Activated CD4-positive, alpha-beta T cell treated with anti-CD3 and anti-CD28 coated beads, Interleukin-2, amount 10 ng/mL, durations not matched to agents 7 days and 5 days (primary cell): ENCODE data around the gene NT5C1B. TPM values are rescaled to one million over a fixed set of nuclear protein-coding genes. Genes with fewer than 3 reads are reported as not detected.

Experiments
- CTCF ChIA-PET: fragments of 350-600 bp; sonication (Branson Sonifier 250); formaldehyde crosslinking; loops from one replicate; lab custom pipeline; 2021; ENCODE audit warnings: antibody characterized with exemption; lab: Charles Lee
- POLR2A ChIA-PET: fragments of 350-600 bp; sonication (Branson Sonifier 250); formaldehyde crosslinking; loops from one replicate; lab custom pipeline; 2021; ENCODE audit warnings: antibody characterized with exemption; lab: Charles Lee
- DNase-seq: peaks from one replicate; pipeline ENCODE4 v3.0.0-alpha.2; 2020
- H3K27ac Mint-ChIP-seq: one replicate; pipeline ENCODE4 v1.8.0; 2021; ENCODE audit warnings: mild to moderate bottlenecking, moderate library complexity, mixed read lengths
- H3K27me3 Mint-ChIP-seq: one replicate; pipeline ENCODE4 v1.8.0; 2021; ENCODE audit warnings: mixed read lengths
- H3K36me3 Mint-ChIP-seq: one replicate; pipeline ENCODE4 v1.8.0; 2021; ENCODE audit warnings: low read depth, mixed read lengths
- H3K4me1 Mint-ChIP-seq: one replicate; pipeline ENCODE4 v1.8.0; 2021; ENCODE audit warnings: mixed read lengths
- H3K4me3 Mint-ChIP-seq: one replicate; pipeline ENCODE4 v1.8.0; 2021; ENCODE audit warnings: mild to moderate bottlenecking, moderate library complexity, mixed read lengths
- H3K9me3 Mint-ChIP-seq: one replicate; pipeline ENCODE4 v1.8.0; 2021; ENCODE audit warnings: mixed read lengths
- total RNA-seq, 2 experiments: library from RNA; stranded (reverse); gene quantifications; one replicate each; pipeline ENCODE4 v1.2.3, GENCODE V29; 2021

Gene NT5C1B
- total RNA-seq, 2 experiments from 2014 or later = not detected

- H3K27ac Mint-ChIP-seq = peak overlapping the region; percentile 97
- ChIA-PET CTCF (interaction anchor here (0.6 to 1.7 kb wide), 5 partner anchors 10 to 1807 kb away, joined by 3 to 5 read pairs (median 4); no protein-coding TSS in a partner anchor), POLR2A (interaction anchor here (0.6 to 0.7 kb wide), 2 partner anchors 806 to 1314 kb away, joined by 3 to 4 read pairs; partner anchors contain the start of gene GEN1)
- no peaks in the 10 kb centered on the region for H3K9me3 Mint-ChIP-seq
- H3K27me3 Mint-ChIP-seq = no peaks in the 10 kb centered on the region
- no peak for DNase-seq
- H3K4me3 Mint-ChIP-seq = peak overlapping the region; percentile 89
- H3K36me3 Mint-ChIP-seq = peaks cover 37% of the 10 kb centered on the region
- peaks cover 36% of the 10 kb centered on the region for H3K4me1 Mint-ChIP-seq
Observed at GRCh38 chr2:18559531-18560030, 29.8 kb downstream of the NT5C1B start.

GRCh38 chr2:18558458-18558857, 30.9 kb downstream of the NT5C1B start:
- no peak for DNase-seq
- H3K9me3 Mint-ChIP-seq = no peaks in the 10 kb centered on the region
- H3K4me1 Mint-ChIP-seq = peaks cover 39% of the 10 kb centered on the region
- peak overlapping the region; percentile 16 for H3K27ac Mint-ChIP-seq
- H3K36me3 Mint-ChIP-seq = peaks cover 41% of the 10 kb centered on the region
- H3K27me3 Mint-ChIP-seq = no peaks in the 10 kb centered on the region
- ChIA-PET POLR2A (no interaction called here), CTCF (interaction anchor here (1.0 to 1.5 kb wide), 2 partner anchors 10 to 30 kb away, joined by 4 to 6 read pairs; no protein-coding TSS in a partner anchor)
- no peak overlapping the region for H3K4me3 Mint-ChIP-seq

GRCh38 chr2:18557121-18557520, 32.2 kb downstream of the NT5C1B start:
- no peak for DNase-seq
- ChIA-PET POLR2A (no interaction called here), CTCF (no interaction called here)
- no peak overlapping the region for H3K4me3 Mint-ChIP-seq
- H3K27me3 Mint-ChIP-seq = no peaks in the 10 kb centered on the region
- H3K27ac Mint-ChIP-seq = no peak overlapping the region
- no peaks in the 10 kb centered on the region for H3K9me3 Mint-ChIP-seq
- peaks cover 39% of the 10 kb centered on the region for H3K4me1 Mint-ChIP-seq
- peaks cover 47% of the 10 kb centered on the region for H3K36me3 Mint-ChIP-seq

GRCh38 chr2:18552351-18553077, 36.9 kb downstream of the NT5C1B start:
- Mint-ChIP-seq H3K9me3 (no peaks in the 10 kb centered on the region), H3K36me3 (peaks cover 38% of the 10 kb centered on the region), H3K27ac (no peak overlapping the region), H3K4me3 (no peak overlapping the region), H3K4me1 (peaks cover 8% of the 10 kb centered on the region), H3K27me3 (no peaks in the 10 kb centered on the region)
- ChIA-PET CTCF (interaction anchor here (0.5 kb wide), 1 partner anchor 132 kb away, joined by 3 read pairs; no protein-coding TSS in a partner anchor), POLR2A (no interaction called here)
- no peak for DNase-seq

GRCh38 chr2:18551623-18552022, 37.7 kb downstream of the NT5C1B start:
- Mint-ChIP-seq H3K4me1 (peaks cover 12% of the 10 kb centered on the region), H3K9me3 (no peaks in the 10 kb centered on the region), H3K27ac (no peak overlapping the region), H3K27me3 (no peaks in the 10 kb centered on the region), H3K4me3 (no peak overlapping the region), H3K36me3 (peaks cover 31% of the 10 kb centered on the region)
- no peak for DNase-seq
- ChIA-PET POLR2A (no interaction called here), CTCF (interaction anchor here (0.5 kb wide), 1 partner anchor 132 kb away, joined by 3 read pairs; no protein-coding TSS in a partner anchor)

- no peak overlapping the region for H3K27ac Mint-ChIP-seq
- ChIA-PET CTCF (no interaction called here), POLR2A (no interaction called here)
- no peaks in the 10 kb centered on the region for H3K9me3 Mint-ChIP-seq
- H3K27me3 Mint-ChIP-seq = no peaks in the 10 kb centered on the region
- H3K4me3 Mint-ChIP-seq = no peak overlapping the region
- H3K4me1 Mint-ChIP-seq = peaks cover 17% of the 10 kb centered on the region
- DNase-seq = no peak
- H3K36me3 Mint-ChIP-seq = peaks cover 28% of the 10 kb centered on the region
Observed at GRCh38 chr2:18551169-18551568, 38.2 kb downstream of the NT5C1B start.

- Mint-ChIP-seq H3K27ac (no peak overlapping the region), H3K27me3 (no peaks in the 10 kb centered on the region), H3K4me1 (peaks cover 20% of the 10 kb centered on the region), H3K9me3 (no peaks in the 10 kb centered on the region), H3K4me3 (no peak overlapping the region), H3K36me3 (peaks cover 24% of the 10 kb centered on the region)
- DNase-seq = no peak
- POLR2A ChIA-PET = no interaction called here
- CTCF ChIA-PET = no interaction called here
Observed at GRCh38 chr2:18550433-18550832, 38.9 kb downstream of the NT5C1B start.

- peaks cover 22% of the 10 kb centered on the region for H3K4me1 Mint-ChIP-seq
- no peak overlapping the region for H3K27ac Mint-ChIP-seq
- no peaks in the 10 kb centered on the region for H3K9me3 Mint-ChIP-seq
- H3K27me3 Mint-ChIP-seq = no peaks in the 10 kb centered on the region
- ChIA-PET POLR2A (no interaction called here), CTCF (interaction anchor here (0.9 to 1.0 kb wide), 2 partner anchors 9 to 11 kb away, joined by 3 to 4 read pairs; partner anchors contain the start of gene RDH14)
- DNase-seq = no peak
- H3K4me3 Mint-ChIP-seq = no peak overlapping the region
- H3K36me3 Mint-ChIP-seq = peaks cover 14% of the 10 kb centered on the region
Observed at GRCh38 chr2:18549083-18549482, 40.3 kb downstream of the NT5C1B start.

- no peak overlapping the region for H3K27ac Mint-ChIP-seq
- H3K9me3 Mint-ChIP-seq = no peaks in the 10 kb centered on the region
- H3K36me3 Mint-ChIP-seq = peaks cover 12% of the 10 kb centered on the region
- no peak overlapping the region for H3K4me3 Mint-ChIP-seq
- ChIA-PET POLR2A (no interaction called here), CTCF (interaction anchor here (0.9 kb wide), 1 partner anchor 10 kb away, joined by 4 read pairs; no protein-coding TSS in a partner anchor)
- no peaks in the 10 kb centered on the region for H3K27me3 Mint-ChIP-seq
- no peak for DNase-seq
- peaks cover 20% of the 10 kb centered on the region for H3K4me1 Mint-ChIP-seq
Observed at GRCh38 chr2:18548621-18549020, 40.7 kb downstream of the NT5C1B start.

- CTCF ChIA-PET = interaction anchor here (0.6 to 1.3 kb wide), 2 partner anchors 12 to 13 kb away, joined by 4 to 5 read pairs; partner anchors contain the start of gene RDH14
- H3K27ac Mint-ChIP-seq = peak overlapping the region; percentile 70
Observed at GRCh38 chr2:18546567-18546966, 42.8 kb downstream of the NT5C1B start.

GRCh38 chr2:18545384-18545783, 44.0 kb downstream of the NT5C1B start:
- DNase-seq = no peak
- no peak overlapping the region for H3K4me3 Mint-ChIP-seq
- ChIA-PET POLR2A (no interaction called here), CTCF (no interaction called here)
- H3K27me3 Mint-ChIP-seq = peaks cover 3% of the 10 kb centered on the region
- H3K36me3 Mint-ChIP-seq = peaks cover 2% of the 10 kb centered on the region
- H3K27ac Mint-ChIP-seq = no peak overlapping the region
- H3K4me1 Mint-ChIP-seq = peaks cover 23% of the 10 kb centered on the region
- peaks cover 4% of the 10 kb centered on the region for H3K9me3 Mint-ChIP-seq

More at GRCh38 chr2:18546567-18546966, 42.8 kb downstream of the NT5C1B start:
- POLR2A ChIA-PET = no interaction called here
- no peaks in the 10 kb centered on the region for H3K27me3 Mint-ChIP-seq
- DNase-seq = peak; percentile 13
- H3K9me3 Mint-ChIP-seq = no peaks in the 10 kb centered on the region
- H3K36me3 Mint-ChIP-seq = peaks cover 5% of the 10 kb centered on the region
- H3K4me3 Mint-ChIP-seq = no peak overlapping the region
- peaks cover 19% of the 10 kb centered on the region for H3K4me1 Mint-ChIP-seq

- peaks cover 3% of the 10 kb centered on the region for H3K27me3 Mint-ChIP-seq
- H3K36me3 Mint-ChIP-seq = no peaks in the 10 kb centered on the region
- H3K9me3 Mint-ChIP-seq = peaks cover 4% of the 10 kb centered on the region
- H3K4me1 Mint-ChIP-seq = peaks cover 23% of the 10 kb centered on the region
- CTCF ChIA-PET = interaction anchor here (1.1 kb wide), 1 partner anchor 15 kb away, joined by 4 read pairs; no protein-coding TSS in a partner anchor
- no peak for DNase-seq
- POLR2A ChIA-PET = no interaction called here
- no peak overlapping the region for H3K27ac Mint-ChIP-seq
- H3K4me3 Mint-ChIP-seq = no peak overlapping the region
Observed at GRCh38 chr2:18544171-18544570, 45.2 kb downstream of the NT5C1B start.

GRCh38 chr2:18540872-18541271, 48.5 kb downstream of the NT5C1B start:
- Mint-ChIP-seq H3K27me3 (peaks cover 7% of the 10 kb centered on the region), H3K36me3 (no peaks in the 10 kb centered on the region), H3K27ac (no peak overlapping the region), H3K9me3 (peaks cover 4% of the 10 kb centered on the region), H3K4me1 (peaks cover 8% of the 10 kb centered on the region), H3K4me3 (no peak overlapping the region)
- CTCF ChIA-PET = no interaction called here
- POLR2A ChIA-PET = no interaction called here
- no peak for DNase-seq
